NB4 (cell line): ENCODE measurements around the gene PIPOX.

Experiments used
- POLR2A ChIP-seq: IDR thresholded peaks from 2 replicates; pipeline ENCODE4 v1.6.1; 2011; ENCODE audit warnings: mild to moderate bottlenecking; ENCODE audit not compliant: insufficient read length; ENCODE audit errors: extremely low read depth
- TF ChIP-seq, protein P1 (sequence below): IDR thresholded peaks from one replicate; pipeline ENCODE4 v1.5.1; 2012; ENCODE audit warnings: low read depth, low read length
- TF ChIP-seq, protein P2 (sequence below): IDR thresholded peaks from 2 replicates; pipeline ENCODE4 v1.6.1; 2011; ENCODE audit warnings: low read depth, low read length

GRCh38 chr17:29007860-29008455 lies 35.0 kb upstream of the PIPOX start:
- TF ChIP-seq, protein P1, sequence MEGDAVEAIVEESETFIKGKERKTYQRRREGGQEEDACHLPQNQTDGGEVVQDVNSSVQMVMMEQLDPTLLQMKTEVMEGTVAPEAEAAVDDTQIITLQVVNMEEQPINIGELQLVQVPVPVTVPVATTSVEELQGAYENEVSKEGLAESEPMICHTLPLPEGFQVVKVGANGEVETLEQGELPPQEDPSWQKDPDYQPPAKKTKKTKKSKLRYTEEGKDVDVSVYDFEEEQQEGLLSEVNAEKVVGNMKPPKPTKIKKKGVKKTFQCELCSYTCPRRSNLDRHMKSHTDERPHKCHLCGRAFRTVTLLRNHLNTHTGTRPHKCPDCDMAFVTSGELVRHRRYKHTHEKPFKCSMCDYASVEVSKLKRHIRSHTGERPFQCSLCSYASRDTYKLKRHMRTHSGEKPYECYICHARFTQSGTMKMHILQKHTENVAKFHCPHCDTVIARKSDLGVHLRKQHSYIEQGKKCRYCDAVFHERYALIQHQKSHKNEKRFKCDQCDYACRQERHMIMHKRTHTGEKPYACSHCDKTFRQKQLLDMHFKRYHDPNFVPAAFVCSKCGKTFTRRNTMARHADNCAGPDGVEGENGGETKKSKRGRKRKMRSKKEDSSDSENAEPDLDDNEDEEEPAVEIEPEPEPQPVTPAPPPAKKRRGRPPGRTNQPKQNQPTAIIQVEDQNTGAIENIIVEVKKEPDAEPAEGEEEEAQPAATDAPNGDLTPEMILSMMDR: no peak
- TF ChIP-seq POLR2A: no peak
- TF ChIP-seq, protein P2, sequence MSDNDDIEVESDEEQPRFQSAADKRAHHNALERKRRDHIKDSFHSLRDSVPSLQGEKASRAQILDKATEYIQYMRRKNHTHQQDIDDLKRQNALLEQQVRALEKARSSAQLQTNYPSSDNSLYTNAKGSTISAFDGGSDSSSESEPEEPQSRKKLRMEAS: no peak
